GM19468 (cell line): ENCODE data around the gene RBMS1.

Experiments
- ATAC-seq: cut with Tn5 transposase; IDR thresholded peaks from one replicate; pipeline ENCODE4 v1.9.1; 2021; ENCODE audit warnings: mild to moderate bottlenecking, moderate library complexity, moderate number of reproducible peaks; ENCODE audit not compliant: unreplicated experiment; ENCODE audit errors: extremely low read depth

Gene RBMS1

DNA sequence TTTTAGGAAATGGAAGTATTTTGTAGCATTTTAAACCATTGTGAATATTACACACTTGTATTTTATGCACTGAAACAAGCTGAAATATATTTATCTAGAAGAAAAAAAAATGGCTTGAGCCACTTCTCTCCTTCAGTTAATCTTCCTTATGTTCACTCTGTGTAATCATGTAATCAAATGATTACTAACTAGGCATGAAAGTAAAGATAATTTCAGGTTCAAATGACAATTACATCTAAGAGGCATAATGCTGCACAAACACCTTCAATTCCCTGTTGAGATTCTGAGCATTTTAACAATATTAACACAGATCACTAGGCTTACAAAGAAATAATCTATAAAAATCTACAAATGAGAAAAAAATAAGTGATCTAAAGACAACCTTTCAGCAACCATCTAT, 173.9 kb downstream of the RBMS1 start:
- ATAC-seq = no peak

DNA sequence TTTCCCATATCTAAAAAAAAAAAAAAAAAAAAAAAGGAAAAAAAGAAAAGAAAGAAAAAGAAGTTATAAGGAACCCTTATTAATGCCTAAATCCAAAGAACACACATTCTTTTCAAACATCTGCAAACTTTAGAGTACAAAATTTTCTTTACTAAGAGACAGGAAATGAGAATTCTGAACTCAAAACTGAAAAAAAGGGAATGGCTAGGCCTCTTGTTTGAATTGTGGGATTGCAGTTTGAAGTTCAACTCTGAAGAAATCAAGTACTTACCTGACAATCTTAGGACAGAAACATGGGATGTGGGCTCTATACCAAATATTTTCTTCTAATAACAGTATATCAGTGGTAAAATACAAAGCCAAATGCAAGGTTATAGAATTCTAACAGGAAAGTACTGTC, 175.4 kb downstream of the RBMS1 start:
- no peak for ATAC-seq

DNA sequence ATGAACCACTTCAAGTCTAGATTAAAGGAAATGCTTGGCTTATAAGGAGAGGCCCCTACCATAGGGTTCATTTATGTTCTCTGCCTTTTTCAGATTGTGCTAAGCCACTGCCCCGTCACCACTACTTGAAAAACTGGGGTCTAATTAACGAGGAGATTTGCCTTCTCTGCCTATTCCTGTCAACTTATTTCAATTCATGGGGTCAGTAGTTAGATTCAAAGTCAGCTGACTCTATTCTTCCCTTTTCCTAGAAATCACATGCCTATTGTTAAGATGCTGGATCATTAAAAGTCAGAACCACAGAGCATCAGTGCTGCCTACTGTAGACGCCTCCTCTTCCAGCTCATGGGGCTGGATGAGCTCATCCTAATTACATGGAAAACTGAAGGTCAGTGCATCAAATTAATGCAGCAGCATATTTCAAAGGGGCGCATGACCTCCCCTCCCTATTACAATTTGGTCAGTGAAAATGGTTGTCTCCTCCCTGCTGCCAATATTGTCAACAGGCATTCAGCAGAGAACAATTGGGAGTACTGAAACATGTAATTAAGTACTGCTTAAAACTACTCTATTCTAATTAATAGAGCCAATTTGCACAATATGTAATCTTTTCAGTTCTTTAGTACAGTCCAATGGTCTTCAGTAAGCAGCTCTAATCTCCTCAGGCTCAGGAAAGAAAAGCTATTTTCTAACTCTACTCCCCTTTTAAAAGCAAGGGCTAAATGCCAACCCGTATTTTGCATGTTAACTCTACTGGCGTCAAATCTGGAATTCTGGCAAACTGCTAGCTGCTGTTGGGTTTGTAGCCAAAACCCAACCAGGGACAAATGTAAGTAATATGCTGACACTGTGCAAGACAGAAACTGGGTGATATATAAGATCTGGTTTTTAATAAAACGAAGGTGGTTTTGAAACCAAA, 176.2 kb downstream of the RBMS1 start:
- no peak for ATAC-seq

DNA sequence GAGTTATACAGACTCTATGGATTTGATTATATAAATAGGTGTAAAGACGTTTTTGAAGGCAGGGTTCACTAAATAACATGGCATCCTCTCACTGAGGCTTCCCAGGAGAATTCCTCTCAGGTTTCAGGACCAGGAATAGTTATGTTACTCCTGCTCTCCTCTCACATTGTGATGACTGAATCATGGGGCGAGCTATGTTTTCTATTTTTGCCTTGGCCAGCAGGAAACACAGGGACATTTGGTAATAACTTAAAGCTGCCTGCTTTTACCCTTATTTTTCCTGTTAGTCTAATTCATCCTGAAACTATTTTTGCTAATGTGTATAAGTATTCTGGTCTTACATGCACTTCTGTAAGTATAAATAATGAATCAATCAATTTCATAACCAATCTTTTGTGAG, 178.3 kb downstream of the RBMS1 start:
- ATAC-seq = no peak

DNA sequence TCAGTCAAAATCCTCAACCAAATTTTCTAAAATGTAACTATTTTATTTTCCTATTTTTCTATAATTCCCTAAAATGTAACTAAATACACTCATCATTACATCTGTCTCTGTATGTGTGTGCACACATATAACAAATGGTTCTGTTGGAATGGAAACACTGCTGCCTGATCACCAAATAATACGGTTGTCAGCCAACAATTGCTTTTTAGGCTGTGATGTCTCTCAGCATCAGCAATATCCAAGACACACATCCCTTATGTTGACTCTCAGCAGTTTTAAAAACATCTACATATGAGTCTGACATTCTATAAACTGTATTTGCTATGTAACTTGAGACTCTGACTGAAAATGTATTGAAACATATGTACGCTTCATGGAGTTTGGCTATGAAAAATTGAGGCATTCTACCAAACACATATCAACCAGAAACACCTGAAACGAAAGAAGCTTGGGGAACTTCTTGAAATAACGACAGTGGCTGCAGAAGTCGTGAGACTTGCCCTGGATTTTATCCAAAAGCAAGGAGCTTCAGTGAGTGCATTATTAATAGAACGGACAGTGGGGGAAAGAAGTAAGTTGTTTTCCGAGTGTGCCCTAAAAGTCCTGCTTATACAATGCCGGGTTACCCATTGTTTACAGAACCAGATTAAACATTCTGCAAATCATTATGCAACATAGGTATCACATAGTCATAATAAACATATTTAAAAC, 183.3 kb downstream of the RBMS1 start:
- no peak for ATAC-seq

DNA sequence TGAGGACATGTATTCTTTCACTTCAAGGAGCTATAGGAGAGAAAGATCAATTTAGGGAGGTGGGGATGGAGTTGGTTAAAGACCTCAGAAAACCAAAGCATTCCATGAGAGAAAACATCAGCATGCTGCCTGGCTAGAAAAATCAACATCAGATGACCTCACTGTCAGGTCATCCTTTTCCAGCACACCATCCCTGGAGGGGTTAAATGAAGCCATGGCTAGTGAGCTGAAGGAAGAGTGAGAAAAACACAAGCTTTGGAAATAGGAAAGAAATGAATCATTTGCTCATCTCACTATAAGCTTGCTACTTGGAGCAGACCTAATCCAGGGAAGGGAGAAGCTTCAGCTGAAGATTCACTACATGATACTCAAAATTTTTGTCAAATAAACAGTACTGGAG, 184.0 kb downstream of the RBMS1 start:
- no peak for ATAC-seq

DNA sequence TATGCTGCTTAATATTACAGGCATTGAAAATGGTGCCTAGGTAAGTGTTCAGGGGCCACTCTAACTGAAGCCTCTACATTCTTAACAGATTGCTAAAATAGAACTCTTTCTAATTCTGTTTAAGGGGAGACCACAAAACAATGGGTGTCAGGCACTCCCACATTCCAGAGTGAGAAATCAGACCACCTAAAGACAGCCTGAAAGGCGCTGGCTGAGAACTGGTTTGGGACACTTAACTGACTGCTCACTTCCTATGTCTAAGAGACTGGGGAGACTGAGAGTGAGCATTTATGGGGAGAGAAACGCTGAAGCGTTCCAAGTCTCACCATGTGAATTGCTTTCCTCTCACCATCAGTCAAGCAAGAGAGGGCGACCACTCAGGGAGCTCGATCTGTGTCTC, 184.7 kb downstream of the RBMS1 start:
- ATAC-seq = no peak

DNA sequence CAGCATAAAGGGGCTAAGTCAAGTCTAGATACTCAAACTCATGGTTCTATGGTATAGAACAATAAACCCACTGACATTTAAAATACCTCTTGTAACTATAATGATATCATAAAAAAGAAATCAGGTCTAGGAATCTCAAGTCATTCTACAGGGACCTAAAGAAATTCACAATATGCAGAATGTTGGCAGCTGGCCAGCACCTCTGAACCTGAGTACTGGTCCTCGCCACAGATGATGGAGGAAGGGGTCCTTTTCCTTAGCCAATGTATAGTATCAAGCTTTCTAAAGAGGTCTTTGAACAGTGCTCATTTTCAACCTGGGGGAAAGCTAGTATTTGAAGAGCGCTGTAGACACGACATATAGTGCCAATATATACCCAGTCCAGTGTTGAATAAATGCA, 185.1 kb downstream of the RBMS1 start:
- ATAC-seq = no peak

DNA sequence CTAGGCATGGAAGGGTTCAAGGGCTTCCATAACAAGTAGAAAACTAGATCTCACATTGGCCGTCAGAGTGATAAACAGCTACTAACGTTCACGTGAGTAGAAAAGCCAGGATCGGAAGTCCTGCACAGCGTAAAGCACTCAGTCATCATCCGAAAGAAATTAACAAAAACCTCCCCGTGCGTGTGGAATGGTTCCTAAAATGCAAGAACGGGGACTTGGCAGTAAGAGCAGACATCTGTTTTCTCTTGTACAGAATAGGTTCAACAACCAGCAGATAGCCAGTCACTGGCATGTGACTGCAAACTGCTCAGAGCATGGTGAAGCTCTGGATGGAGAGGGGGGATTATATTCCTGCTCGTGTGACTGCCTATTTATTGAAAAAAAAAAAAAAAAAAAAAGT, 186.6 kb downstream of the RBMS1 start:
- ATAC-seq = no peak

DNA sequence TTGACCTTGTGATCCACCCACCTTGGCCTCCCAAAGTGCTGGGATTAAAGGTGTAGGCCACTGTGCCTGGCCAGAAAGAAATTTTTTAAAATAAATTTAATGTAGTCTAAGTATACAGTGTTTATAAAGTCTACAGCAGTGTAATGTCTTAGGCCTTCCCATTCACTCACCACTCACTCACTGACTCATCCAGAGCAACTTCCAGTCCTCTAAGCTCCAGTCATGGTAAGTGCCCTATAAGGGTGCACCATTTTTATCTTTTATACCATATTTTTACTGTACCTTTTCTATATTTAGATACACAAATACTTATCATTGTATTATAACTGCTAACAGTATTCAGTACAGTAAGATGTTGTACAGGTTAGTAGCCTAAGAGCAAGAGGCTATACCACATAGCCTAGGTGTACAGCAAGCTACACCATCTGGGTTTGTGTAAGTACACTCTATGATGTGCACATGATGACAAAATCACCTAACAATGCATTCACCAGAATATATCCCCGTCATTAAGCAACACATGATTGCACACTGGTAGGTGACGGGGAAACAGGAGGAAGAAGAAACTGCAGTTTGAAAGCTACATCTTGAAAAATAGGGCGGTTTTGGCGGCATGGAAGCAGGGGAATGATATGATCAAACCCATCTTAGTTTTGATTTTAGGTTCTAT, 188.4 kb downstream of the RBMS1 start:
- ATAC-seq = no peak

DNA sequence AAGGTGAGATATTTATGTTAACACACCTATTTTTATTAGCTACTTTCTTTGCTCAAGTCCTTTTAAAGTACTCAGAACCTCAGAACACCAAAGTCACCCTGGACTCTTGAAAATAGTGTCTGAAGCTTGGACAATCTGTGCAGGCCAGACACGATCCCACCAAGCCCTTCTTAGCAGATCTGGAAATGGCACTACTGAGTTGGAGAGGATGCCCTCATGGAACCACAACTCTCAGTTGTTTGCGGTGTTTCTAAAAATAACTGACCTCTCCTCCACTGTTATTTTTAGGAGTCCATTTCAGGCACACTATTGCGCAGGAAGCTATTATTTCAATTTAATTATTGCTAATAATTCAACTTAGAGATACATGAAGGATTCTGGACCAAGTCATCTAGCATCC, 190.1 kb downstream of the RBMS1 start:
- no peak for ATAC-seq

DNA sequence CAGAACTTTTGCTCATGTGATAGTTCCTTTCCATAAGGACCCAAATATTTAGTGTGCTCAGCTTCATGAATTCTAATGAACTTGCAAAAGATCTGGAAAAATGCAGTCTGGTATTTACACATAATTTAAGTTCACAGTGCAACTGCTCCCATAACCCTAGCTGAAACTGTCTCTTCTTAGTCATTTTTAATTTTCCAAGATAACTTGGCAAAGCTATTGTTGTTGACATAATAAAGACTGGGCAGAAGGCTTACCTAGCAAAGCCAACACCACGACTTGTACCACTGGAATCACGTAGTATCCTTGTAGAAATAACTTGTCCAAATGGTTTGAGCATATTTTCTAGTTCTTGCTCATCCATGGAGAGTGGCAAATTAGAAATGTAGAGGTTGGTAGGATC, 190.5 kb downstream of the RBMS1 start:
- no peak for ATAC-seq

DNA sequence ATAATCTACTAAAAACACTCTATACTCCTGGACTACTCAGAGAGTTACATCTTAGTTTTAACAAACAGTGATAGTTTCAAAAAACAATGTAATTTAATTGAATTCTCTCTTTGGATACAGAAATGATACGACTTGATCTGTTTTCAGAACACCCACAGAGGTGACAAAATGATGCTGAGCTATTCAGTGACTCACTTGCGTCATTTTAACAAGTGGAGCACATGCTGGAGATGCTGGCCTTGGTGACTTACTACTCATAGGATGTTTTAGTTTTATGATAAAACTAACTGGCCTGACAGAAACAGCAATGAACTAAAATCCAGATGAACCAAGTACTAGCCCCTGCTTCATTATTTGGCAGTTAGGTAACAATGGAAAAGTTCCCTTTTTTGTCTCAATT, 192.2 kb downstream of the RBMS1 start:
- no peak for ATAC-seq

DNA sequence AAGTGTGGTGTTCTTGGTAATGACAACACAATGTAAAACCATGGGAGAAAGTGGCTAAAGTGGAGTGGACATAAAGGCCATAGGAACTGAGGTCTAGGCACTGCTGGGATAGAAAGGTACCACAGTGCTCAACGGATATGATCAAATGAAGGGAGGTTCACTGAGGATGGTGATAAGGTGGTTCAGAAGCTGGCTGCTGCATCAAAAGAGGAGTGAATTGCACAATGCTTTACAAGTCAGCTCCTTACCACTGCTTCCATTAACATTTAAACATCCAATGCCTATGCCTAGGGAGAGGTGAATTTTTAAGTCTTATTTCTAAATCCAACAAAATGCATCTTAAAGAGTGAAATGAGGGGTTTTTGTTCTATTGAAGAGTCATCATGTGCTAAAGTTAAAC, 193.4 kb downstream of the RBMS1 start:
- ATAC-seq = no peak

DNA sequence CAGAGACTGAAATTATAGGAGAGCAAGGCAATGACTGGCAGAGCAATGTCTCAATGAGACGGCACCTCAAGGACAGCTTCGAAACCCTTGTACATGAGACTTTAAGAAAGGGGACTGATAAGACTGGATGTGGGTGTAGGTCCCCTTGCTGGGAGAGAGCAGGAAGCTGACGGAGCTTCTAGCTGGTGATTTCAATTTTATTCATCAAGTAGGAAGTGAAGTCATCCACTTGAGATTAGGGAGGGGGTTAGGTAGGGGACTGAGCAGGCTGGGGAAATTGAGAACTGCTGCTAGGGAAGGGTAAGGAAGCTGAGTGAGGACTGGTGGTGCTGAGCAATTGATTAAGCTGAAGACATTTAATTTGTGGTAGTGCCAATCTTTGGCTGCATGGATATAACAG, 194.1 kb downstream of the RBMS1 start:
- ATAC-seq = no peak

DNA sequence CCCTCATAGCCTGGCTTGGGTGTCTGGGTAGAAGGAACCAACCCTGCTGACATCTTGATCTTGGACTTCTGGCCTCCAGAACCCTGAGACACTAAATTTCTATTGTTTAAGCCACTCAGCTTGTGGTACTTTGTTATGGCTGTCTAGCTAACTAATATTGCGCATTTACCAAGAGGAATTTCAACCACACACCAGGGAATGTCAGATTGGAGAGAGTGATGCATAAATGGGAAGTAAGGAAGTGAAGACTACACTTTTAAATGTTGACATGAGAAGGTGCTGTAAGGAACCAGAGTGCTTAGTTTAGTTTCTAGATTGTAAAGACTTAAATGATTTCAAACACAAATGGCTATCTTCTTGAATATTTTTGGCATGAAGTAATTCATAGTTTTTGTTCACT, 194.6 kb downstream of the RBMS1 start:
- ATAC-seq = no peak

DNA sequence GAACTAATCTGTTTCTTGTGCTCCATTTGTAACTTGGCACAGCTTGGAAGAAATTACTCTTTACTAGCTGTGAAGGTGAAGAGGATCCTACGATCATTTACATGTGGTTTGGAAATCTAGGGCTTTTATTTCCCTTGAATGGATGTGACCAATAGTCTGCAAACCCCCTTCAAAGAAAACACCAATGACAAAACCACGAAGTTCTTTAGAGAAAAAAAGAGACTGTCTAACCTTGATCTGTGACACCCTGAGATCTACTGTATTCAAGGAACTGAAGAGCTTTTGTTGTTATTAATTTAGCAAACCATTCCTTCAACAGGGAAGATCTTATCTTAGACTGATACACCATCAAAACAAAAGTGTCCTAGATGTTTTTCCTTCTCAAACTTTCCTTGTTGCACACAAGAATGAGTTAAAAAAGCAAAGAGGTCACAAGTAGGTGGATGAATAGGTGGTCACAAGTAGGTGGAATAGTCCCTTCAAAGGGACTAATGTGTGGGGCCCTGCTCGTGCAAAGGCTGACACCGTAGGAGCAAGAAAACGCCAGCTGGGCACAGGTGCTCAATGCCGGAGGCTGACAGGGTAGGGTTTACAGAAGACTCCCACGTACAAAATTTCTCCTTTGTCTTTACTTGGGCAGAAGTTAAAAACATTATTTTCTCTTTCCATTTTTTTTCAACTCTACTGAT, 197.9 kb downstream of the RBMS1 start:
- no peak for ATAC-seq

DNA sequence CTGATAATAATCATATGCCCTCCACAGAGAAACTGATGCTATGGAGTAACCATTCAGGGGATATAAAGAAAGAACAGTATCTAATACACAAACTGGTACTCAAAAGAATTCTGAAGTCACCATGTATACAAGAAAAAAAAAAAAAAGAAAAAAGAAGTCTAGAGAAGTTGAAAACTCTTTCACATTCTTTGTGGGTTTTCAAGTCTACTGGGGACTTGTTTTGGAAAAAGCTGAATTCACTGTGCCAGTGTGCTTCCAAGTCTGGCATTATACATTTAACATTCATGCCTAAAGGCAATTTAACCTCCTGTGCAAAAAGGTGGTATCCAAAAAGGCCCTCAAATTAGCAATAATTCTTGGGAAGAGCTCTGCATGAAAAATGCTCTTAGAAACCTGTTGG, 198.7 kb downstream of the RBMS1 start:
- no peak for ATAC-seq

DNA sequence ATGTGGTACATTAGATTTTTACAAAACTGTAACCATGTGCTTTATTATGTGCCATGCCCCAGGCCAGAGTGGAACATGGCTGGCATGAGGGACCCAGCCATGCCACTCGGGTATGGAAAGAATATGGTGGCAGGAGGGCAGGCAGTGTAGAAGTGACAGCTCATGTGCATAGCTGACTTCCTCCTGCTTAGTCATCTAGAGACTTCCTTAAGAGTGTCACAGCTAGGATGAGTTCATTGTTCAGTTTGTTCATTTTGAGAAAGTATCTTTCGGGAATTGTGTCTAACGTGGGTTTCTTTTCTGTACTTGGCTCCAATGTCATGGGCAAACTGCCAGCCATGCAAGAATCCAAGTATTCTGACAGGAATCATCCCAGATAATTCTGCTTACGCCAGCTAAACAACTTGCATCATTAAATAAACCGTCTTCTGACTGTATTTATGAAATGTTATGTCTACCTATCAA, 199.2 kb downstream of the RBMS1 start:
- ATAC-seq = peak; percentile 78

DNA sequence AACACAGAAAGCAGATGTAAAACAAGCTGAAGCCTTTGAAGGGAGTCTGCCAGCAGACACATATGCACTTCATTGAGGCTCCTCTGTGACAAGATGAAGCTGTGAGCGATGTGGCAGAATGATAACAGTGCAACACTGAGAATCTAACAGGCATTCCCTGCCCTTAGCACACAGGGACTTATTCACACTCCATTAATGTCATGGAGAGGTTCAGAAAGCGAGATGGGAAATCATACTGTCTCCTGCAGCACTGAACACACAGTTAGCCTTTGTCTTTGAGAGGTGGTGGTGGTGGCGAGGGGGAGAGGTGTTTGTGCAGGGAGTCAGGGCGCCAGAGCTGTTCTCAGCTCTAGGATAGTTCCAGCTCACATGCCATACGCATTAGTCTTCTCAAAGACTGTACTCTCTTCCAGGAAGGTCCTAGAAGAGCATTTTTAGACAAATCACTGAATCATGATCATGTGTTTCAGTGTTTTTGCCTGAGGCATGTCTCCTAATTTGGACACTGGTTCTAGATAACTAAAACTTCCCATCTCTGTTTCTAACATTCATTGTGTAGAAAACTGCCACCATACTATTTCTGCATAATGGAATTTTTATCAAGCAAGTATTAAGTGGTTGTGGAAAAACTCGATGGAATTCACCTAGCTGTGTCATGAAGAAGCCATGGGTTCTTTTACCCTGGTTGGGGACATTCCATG, 200.1 kb downstream of the RBMS1 start:
- ATAC-seq = no peak
